ENCODE data around the gene DENND1B.

GRCh38 chr1:197615693-197616011 lies 159.6 kb downstream of the DENND1B start:
- TF ChIP-seq CTCF (IDR thresholded peaks at IDR 0.05 in 4 of 5, conservative IDR thresholded peaks at IDR 0.05 in 1 of 5) (no peak), POLR2A (IDR thresholded peaks at IDR 0.05) (no peak)
